HG03135 (cell line): Measurements from ENCODE around the gene ALG2.
A peak's percentile ranks its signal among the peaks of the same experiment; 100 is the strongest.

Experiments used
- ATAC-seq: cut with Tn5 transposase; IDR thresholded peaks from one replicate; pipeline ENCODE4 v1.9.1; 2021; ENCODE audit warnings: mild to moderate bottlenecking, moderate library complexity; ENCODE audit not compliant: unreplicated experiment

The ALG2 gene, protein sequence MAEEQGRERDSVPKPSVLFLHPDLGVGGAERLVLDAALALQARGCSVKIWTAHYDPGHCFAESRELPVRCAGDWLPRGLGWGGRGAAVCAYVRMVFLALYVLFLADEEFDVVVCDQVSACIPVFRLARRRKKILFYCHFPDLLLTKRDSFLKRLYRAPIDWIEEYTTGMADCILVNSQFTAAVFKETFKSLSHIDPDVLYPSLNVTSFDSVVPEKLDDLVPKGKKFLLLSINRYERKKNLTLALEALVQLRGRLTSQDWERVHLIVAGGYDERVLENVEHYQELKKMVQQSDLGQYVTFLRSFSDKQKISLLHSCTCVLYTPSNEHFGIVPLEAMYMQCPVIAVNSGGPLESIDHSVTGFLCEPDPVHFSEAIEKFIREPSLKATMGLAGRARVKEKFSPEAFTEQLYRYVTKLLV

DNA sequence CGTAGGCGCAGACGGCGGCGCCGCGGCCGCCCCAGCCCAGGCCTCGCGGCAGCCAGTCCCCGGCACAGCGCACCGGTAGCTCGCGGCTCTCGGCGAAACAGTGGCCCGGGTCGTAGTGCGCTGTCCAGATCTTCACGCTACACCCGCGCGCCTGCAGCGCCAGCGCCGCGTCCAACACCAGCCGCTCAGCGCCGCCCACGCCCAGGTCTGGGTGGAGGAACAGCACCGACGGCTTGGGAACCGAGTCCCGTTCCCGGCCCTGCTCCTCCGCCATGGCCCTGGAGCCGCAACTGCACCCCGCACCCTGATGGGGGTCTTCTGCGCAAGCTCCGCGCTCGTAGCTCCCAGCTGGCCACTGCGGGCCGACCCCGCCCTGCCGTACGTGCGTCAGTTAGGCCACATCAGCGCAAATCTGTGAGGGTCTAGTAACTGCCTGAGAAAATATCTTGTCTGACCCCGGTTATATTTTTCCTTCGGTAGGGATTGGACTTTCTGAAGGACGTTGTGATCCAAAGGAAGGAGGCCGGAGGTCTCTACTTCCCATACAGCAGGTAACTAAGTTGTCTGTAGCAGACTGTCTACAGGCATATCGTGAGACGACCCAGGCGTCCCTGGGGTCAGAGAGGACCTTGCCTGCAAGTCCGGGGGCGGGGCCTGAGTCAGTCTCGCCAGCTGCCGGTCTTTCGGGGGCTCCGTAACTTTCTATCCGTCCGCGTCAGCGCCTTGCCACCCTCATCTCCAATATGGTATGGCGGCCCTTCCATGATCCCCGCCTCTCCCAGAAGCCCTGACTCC lies at the start of gene ALG2, which contains the start of gene SEC61B:
ALG2 (minus strand) TSS at position 322 of the 795 bp plus-strand sequence; CDS start at position 274, 48 bp downstream.
SEC61B (plus strand) TSS at position 662 of the 795 bp plus-strand sequence; CDS start at position 744, 82 bp downstream.
- ATAC-seq = peak; percentile 90

DNA sequence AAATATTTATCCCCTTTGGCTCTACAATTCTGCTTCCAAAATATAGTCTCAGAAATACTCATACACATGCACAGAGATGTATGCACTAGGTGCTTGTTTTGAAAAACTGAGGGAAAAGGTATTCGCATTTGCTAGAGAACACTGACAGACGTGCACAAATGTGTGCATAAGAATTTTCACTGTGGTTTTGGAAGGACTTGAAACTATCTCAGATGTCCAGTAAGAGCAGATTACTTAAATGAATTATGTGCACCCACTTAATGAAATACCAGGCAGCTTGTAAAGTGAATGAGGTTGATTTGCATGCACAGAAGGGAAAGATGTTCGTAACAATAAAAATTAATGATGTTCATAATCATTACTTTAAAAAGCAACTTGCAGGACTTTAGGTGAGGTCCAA lies 48.7 kb upstream of the ALG2 start:
- no peak for ATAC-seq

DNA sequence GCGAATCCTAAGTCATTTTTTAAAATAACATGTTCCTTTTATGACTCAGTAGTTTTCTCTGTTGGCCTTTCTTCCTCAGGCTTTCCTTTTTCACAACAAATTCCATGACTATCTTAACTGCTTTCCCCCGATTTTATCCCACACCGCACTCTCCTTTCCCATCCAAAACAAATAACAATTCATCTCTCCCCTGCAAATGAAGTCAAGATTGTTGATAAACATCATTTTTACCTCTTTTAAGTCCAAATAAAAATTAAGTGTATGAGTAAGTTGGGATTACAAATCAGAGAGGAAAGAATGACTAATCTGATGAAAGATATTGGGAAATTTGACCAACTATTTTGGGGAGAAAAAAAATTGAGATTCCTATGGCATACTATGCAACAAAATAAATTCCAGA lies 47.7 kb upstream of the ALG2 start:
- ATAC-seq = no peak

DNA sequence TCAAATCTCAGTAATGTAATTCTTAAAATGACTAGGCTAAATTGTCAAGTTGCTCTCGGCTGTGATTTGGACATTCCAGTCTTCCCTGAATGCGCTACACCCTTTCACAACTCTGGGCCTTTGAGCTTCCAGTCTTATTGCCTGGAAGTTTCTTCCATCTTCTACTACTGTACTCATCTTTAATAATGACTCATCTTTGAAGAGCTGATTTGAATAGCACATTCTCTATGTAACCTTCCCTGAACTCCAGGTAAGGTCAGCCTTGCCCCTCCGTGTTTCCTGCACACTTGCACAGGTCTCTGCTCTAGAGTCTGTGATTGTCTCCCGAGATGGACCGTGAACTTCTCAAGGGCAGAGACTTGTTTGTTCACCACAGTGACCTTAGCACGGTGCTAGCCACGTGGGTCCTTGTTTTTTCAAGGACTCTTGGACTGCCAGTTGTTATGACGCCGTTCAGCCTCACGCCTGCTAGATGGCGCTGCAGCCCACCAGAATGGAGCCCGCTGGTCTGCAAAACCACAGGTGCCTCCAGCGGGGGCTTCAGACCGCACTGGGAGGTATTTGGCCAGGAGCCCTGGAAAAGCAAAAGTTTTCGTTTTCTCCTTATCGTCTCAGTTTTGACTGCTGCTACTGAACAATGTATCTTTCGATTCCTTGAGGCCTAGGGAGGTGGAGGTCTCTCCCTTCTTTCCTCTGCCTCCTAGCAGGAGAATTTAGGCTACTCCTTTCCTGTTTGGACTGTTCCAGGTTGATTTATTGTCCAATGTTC lies 44.7 kb upstream of the ALG2 start:
- ATAC-seq = peak; percentile 50

DNA sequence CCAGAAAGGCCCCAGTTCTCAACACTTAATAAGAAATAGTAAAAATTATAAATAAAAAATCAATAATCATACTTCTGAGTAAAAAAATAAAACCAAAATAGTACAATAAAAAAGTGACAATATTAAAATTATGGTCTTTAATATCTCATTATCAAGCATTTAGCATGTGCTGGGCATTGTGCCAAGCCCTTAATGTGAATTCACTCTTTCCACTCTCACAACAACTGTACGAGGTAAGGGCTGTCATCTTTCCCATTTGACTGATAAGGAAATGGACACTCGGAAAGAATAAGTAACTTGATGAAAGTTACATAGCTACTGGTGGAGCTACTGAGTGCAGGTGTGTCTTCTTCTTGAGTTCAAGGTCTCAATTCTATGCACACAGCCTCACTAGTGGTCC lies 43.9 kb upstream of the ALG2 start:
- ATAC-seq = no peak

DNA sequence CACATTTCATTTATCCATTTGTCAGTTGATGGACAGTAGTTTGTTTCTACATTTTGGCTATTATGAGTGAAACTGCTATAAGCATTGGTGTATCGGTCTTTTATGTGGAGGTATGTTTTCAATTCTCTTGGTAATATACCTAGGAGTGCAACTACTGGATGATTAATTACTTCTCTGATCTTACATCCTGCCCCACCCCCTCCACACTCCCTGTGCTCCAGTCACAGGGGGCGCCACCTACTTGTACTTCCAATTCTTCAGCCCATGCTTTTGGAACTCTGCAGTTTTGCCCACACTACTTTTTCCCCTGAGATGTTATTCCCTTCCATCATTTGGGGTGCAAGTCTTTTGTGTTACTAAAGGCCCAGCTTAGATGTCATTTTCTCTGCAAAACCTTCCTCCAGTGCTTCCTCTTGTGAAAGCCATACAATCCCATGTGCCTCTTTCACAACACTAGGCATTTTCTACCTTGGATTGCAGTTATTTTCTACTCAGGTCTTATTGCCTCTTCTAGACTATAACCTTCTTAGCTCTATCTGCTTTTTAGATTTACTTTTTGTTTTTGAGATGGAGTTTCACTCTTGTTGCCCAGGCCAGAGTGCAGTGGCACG lies 42.4 kb upstream of the ALG2 start:
- no peak for ATAC-seq

DNA sequence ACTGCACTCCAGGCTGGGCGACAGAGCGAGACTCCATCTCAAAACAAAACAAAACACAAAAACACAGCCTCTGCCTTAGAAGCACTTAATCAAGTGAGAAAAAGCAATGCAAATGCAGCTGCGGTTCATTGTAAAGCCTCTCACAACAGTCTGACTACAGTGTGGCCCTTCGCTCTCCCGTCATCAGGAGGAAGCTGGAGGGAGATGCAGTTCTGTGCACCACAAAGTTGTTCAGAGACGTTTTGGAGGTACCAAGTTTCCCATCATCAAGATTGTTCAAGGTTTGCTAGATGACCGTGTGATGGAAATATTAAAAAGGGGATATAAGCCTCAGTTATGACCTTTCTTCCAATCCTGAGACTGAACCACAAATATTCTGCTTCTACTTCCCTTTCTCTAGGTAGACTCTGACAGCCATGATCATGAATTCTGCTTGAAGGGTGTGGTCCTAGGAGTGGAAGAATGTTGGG lies 41.2 kb upstream of the ALG2 start:
- no peak for ATAC-seq

DNA sequence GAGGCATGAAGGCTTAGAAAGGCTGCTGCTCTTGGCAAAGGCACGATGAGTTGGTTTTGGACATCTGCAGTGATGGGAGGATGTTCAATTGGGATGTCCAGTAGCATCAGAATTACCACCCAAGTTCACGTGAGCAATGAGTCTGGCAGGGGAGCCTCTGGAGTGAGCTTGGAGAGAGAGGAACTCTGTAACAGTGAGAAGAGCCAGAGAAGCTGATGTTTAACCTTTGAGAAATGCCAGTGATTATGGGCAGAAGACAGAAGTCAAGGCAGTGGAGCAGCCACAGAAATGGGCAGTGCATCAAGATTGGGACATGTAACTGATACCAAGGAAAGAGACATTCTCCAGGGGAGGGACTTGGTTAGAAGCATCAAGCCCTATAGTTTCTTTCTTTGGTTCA lies 40.2 kb upstream of the ALG2 start:
- no peak for ATAC-seq

DNA sequence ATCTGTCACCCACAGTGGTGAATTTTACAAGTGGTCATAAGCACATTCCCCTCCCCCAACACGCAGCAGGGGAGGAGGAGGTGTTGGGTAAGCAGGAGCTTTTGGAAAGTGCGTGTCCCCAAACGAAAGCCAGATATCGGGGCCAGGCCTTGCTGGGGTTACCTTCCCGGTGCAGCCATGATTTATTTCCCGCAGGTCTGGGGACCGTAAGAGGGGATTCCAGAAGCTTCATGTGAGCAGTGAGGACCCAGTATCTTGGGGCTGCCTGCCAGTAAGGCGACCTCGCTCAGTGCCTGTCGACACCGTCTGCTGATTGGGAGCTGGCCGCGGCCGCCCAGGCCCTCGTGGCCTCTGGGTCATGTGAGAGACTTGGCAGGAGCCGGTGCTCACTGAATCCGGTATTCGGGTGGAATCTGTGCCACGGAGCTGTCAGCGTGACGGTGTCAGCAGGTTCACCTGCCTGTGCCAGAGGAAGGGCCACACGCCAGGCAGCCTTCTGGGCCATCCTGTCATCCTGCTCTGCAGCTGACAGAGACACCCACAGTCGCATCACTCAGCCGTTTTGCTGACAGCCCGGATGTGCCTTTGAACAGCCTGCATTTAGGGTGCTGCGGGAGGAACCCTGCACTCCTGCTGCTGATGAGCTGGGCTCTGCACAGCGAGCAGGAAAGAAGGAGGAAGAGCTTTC lies 37.6 kb upstream of the ALG2 start:
- peak; percentile 63 for ATAC-seq

DNA sequence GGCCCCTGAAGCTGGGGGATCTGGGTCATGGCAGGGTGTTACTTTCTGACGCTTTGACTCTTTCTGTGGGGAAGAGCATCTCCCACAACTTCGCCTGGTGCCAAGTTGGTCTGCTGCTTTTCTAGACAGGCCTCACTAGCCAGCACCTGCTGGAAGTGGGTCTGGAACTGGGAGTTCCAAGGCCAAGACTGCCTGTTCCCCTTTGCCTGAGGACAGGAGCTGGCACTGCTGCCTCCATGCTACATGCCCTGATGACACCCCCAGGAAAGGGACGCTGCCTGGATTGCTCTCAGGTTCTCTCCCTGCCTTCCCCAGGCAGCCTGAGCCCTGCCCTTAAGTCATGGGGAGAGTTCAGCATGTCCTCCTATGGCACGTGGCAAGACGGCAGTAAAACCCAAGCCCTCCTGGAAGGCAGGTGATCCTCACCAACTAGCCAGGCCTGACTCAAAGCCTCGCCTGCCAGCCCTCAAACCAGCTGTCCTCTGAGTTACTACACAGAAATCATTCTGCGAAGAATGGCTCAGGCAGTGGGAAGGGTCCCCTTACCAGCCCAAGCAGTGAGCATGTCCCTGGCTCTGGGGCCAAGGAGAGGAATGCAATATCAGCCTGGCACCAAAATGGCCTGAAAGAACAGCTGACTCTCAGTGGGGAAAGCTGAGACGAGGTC lies 36.1 kb upstream of the ALG2 start:
- ATAC-seq = no peak

DNA sequence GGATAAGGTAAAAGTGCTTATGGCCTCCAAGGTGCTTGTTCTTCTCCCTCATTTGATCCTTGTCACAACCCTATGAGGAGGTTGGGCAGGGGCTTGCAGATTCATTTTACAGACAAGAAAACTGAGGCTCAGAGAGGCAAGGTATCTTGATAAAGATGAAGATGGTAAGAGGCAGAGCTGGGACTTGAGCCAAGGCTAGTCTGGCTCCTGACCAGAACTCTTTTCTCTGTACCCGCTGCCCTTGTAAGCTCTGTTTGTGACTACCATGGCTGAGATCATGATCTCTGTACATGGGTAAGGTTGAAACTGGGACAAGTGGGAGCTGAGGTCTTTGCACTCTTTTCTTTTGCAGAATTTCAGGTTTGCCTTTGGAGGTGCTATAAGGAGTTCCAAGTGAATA lies 33.9 kb upstream of the ALG2 start:
- no peak for ATAC-seq

DNA sequence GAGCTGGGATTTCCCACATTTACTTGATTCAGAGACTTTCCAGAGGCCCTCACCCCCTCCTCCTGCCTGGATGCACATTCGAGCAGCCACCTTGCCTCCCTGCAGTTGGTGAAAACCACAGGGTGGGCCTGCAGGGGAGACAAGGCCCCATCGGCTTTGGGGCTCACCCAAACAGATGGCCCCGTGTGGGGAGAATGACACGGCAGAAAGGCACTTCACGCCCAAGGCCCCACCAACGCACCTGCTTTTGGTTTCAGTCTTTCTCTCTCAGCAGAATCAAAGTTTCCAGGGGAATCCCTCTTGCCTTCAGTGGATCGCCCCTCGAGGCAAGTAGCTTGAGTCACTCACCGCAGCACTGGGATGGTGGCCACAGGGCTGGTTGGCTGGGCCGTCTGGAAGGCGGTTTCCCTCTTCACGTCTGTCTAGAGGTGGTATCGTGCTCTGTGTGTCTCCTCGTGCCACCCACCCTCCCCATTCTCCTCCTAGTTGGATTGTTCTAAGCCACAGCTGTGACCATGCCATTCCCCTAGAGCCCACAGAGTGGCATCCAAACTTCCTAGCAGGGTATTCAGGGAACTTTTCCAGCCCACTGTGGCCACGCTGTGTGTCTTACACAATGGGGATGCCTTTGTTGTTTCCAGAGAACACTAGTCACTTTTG lies 32.2 kb upstream of the ALG2 start:
- peak; percentile 86 for ATAC-seq

DNA sequence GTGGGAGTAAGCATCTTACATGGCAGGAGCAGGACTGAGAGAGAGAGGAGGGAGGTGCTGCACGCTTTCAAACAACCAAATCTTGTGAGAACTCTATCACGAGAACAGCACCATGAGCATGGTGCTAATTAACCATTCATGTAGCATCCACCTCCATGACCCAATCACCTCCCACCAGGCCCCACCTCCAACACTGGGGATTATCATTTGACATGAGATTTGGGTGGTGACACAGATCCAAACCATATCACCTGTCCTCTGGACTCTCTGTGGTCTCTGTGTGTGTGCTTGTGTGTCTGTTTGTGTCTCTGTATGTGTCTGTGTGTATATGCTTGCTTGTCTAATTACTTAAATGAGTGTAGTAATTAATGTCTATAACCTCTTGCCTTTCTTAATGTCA lies 31.4 kb upstream of the ALG2 start:
- ATAC-seq = peak; percentile 45

DNA sequence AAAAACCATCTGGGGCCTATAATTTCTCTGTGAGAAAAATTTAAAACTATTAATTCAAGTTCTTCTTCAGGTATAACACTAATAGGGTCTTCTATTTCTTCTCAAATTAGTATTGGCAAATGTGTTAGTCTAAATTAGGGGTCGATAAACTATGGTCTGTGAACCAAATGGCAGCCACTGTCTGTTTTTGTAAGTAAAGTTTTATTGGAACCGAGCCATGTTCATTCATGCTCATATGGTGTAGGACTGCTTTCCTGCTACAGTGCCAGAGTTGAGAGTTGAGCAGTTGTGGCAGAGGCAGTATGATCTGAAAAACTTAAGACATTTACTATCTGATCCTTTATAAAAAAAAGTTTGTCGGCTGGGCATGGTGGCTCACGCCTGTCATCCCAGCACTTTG lies 29.4 kb upstream of the ALG2 start:
- no peak for ATAC-seq

DNA sequence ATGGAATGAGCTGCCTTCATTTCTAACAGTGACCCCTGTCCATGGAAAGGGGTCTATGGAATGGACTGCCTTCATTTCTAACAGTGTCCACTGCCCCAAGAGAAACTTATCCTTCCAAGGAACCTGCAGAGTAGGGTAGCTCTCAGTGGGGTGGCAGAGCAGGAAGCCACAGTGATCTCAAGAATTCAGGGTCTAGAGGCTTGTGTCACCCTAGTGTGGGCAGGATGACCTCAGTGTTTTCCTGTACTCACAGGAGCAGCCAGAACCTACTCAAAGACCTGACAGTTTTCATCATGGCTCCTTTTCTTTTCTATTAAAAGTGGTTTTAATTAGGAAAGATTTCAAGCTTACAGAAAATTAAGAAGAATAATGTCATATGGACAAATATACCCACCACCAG lies 27.9 kb upstream of the ALG2 start:
- no peak for ATAC-seq

DNA sequence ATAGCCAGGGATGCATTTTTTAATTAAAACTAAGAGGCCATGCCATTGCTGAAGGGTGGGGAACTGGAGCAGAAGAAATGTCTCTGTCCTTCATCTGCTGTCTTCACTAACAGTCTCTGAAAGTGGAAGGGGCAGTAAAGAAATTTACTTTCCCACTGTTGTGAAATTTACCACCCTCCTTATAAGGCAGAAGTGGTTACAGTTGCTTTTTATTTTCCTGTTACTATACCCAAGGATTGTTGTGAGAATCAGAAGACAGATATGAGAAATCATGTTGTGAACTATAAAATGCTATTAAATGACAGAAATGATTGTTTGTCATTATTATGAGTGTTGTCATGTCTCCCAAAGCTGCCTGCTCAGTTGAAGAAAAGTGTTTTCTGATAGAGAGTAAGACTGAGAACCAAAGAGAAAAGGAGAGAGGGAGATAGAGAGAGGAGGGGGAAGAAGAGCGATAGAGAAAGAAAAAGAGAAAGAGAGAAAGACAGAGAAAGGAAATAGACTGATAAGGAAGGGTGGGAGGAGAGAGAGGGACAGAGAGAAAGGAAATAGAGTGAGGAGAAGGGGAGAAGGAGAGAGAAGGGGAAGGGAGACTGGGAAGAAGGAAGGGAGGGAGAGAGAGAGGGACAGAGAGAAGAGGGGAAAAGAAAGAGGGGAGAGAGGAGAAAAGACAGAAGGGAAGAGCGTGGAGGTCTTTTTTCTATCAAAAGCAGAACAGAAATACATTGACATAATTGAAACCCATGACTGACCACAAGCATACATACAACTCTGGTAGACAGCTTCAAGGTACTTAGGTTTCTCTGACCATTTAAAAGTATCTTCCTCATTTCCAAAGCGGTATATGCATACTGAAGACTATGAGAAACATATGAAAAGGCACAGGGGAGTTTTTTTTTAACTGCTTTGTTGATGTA lies 22.9 kb upstream of the ALG2 start:
- ATAC-seq = peak; percentile 96

DNA sequence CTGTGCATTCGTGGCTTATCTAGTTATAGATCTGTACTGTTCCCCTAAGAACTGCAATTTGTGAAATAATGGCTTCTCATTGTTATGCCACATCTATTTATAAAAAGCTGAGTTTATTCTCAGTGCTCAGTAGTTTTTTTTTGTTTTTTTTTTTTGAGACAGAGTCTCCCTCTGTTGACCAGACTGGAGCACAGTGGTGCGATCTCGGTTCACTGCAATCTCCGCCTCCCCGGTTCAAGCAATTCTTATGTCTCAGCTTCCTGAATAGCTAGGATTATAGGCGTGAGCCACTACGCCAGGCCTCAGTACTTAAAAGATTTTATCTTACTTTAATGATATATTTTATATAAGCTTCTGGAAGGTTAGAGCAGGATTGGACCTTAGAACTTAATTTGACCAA lies 19.4 kb upstream of the ALG2 start:
- no peak for ATAC-seq
